Fibroblast of the aortic adventitia (primary cell): ENCODE results near the gene CIB4. TPM values are rescaled to one million over a fixed set of nuclear protein-coding genes. Genes with fewer than 3 reads are reported as not detected.

Experiments
- DNase-seq: peaks from one replicate; pipeline ENCODE4 v3.0.0-alpha.2; 2010; ENCODE audit warnings: low read depth
- H3K4me3 ChIP-seq: 2 replicates; pipeline ENCODE4 v1.5.1; 2011; ENCODE audit warnings: low read depth, mild to moderate bottlenecking, control low read depth, low read length, moderate library complexity
- CTCF ChIP-seq: IDR thresholded peaks from 2 replicates; pipeline ENCODE4 v1.5.1; 2011; ENCODE audit warnings: mild to moderate bottlenecking, low read length, control low read depth, inconsistent platforms; ENCODE audit not compliant: insufficient read depth
- total RNA-seq: library from RNA; depleted of rRNA; stranded (reverse); fragments of >200 nt; gene quantifications from 2 replicates; pipeline ENCODE4 v1.2.3, GENCODE V29; 2012; ENCODE audit warnings: low replicate concordance

Gene CIB4
- total RNA-seq, 1 donor: not detected

DNA sequence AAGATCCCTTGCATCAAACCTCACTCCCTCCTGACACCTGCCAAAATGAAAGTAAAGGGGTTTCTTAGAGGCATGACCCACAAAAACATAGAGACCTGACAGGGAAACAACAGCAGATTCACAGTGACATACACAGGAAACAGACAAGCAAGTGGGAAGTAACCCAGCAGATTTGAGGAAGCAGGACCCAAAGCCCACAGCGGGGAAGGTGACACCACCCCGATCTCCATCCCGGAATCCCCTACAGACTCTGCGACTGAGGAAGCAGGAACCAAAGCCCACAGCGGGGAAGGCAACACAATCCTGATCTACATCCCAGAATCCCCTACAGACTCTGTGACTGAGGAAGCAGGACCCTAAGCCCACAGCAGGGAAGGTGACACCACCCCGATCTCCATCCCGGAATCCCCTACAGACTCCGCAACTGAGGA is 21.6 kb downstream of the CIB4 start:
- no peak for DNase-seq
- no peak for TF ChIP-seq CTCF
- no peak overlapping the region for H3K4me3 ChIP-seq

DNA sequence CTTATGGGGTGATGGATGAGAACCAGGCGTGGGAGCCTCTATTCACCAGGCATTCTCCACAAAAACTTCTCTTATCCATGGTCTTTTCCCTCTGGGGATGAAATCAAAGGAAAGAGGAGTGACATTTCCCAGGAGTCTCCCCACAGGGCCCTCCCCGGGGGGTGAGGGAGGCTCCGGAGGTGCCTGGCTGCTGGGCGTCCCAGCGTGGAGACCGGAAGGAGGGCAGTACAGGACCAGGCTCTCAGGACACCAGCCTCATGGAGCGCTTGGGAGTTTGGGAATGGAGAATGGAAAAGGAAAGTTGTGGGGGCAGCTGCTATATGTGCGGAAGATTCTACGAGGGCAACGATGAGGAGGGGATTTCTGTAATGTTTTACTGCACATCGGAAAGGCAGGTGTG is 22.1 kb downstream of the CIB4 start:
- H3K4me3 ChIP-seq: no peak overlapping the region
- no peak for TF ChIP-seq CTCF
- DNase-seq: no peak

DNA sequence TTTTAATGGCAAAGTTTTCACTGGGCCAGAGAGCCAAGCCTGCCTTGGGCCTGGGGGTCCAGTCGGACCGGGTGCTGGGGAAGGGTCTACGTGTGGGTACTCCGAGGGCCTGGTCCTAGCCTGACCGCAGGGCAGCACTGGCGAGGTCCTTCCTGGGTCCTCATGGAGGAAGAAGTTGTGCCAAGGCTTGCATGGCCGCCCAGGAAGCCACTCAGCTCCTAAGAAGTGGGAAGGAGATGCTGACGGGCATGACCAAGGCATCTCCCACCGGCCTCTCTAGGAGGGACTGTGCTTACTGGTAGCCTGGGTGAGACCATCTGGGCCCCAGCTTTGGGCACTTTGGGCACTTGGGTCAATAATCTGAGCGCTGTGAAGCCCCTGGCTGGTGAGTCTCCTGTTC is 22.6 kb downstream of the CIB4 start:
- H3K4me3 ChIP-seq: no peak overlapping the region
- DNase-seq: no peak
- no peak for TF ChIP-seq CTCF

- no peak for DNase-seq
- no peak overlapping the region for H3K4me3 ChIP-seq
- no peak for TF ChIP-seq CTCF
These were observed 23.5 kb downstream of the CIB4 start for GRCh38 chr2:26617588-26618083.

GRCh38 chr2:26616706-26617587 is 24.2 kb downstream of the CIB4 start:
- no peak overlapping the region for H3K4me3 ChIP-seq
- no peak for TF ChIP-seq CTCF
- DNase-seq: no peak

GRCh38 chr2:26615860-26616705 is 25.1 kb downstream of the CIB4 start:
- no peak overlapping the region for H3K4me3 ChIP-seq
- TF ChIP-seq CTCF: no peak
- DNase-seq: no peak
